ENCODE results near the gene HDDC2.

The HDDC2 gene, protein sequence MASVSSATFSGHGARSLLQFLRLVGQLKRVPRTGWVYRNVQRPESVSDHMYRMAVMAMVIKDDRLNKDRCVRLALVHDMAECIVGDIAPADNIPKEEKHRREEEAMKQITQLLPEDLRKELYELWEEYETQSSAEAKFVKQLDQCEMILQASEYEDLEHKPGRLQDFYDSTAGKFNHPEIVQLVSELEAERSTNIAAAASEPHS

DNA sequence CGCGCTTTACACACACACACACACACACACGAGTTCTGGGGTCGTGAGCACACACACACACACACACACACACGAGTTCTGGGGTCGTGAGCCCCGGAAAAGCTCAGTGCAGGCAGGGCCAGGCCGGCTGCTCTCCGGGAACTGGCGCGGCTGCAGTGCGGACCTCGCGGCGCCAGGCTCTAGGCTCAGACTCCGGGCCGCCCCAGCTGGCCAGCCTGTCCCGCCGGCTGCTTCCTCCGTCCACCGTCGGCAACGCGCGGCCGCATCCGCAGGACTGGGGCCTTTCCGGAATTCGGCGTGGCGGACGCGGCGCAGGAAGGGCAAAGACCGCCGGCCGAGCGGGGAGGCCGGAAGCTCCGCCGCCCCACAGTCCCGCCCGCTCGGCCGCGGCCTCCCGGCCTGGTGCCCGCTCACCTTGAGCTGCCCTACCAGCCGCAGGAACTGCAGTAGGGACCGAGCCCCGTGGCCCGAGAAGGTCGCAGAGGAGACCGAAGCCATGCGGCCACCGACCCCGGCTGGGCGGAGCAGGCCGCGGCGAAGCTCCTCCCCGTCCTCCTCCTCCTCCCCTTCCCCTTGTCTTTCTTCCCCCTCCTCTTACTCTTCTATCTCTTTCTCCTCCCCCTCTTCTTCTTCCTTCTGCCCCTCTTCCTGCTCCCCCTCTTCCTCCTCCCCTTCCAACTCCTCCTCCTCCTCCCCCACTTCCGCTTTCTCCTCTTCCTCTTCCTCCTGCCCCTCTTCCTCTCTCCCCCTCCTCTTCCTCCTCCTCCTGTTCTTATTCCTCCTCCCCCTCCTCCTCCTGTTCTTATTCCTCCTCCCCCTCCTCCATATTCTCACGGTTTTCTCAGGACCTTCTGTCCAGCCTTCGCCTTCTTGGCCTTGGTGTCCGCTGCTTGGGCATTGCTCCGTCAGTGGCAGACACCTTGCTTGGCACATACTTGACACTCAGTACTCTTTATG lies at the start of gene HDDC2:
HDDC2 (minus strand) TSS at position 533 of the 957 bp plus-strand sequence; CDS start at position 498, 35 bp downstream.
- peak; percentile 68 for DNase-seq (ENCODE audit: low read depth)
- TF ChIP-seq, protein P1, sequence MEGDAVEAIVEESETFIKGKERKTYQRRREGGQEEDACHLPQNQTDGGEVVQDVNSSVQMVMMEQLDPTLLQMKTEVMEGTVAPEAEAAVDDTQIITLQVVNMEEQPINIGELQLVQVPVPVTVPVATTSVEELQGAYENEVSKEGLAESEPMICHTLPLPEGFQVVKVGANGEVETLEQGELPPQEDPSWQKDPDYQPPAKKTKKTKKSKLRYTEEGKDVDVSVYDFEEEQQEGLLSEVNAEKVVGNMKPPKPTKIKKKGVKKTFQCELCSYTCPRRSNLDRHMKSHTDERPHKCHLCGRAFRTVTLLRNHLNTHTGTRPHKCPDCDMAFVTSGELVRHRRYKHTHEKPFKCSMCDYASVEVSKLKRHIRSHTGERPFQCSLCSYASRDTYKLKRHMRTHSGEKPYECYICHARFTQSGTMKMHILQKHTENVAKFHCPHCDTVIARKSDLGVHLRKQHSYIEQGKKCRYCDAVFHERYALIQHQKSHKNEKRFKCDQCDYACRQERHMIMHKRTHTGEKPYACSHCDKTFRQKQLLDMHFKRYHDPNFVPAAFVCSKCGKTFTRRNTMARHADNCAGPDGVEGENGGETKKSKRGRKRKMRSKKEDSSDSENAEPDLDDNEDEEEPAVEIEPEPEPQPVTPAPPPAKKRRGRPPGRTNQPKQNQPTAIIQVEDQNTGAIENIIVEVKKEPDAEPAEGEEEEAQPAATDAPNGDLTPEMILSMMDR (conservative IDR thresholded peaks at IDR 0.05; ENCODE audit: low read depth, low read length): no peak
- H3K4me3 ChIP-seq (ENCODE audit: low read depth, low read length): peak within 1 kb of the TSS; percentile 79

DNA sequence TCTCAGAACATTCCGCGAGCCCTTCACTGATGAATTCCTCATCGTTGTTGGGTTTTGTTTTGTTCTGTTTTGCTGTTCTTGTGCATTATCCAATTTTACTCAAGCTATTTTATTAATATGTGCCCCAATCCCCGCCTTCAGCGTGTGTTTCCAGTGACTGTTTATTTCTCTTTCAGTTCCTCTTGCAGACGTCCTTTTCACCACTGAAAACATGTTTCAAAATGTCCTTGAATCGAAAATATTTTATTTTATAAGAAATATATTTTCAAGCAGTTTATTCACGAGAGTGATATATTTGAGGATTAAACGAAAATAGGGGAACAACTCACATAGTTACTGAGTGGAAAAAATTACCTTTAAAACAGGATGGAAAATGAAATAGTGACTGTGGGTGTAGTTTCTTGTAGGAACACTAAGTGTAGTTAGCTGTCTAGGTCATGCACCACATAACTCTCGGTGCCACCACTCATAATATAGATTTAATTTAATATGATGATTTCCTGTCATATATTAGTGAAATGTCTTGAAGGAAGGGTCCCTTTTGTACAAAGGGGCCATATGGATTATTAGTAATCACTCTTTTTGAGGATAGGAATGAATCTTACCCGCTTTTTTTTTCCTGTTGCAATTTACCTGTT lies 45.3 kb upstream of the HDDC2 start:
- no peak overlapping the region for H3K4me3 ChIP-seq (ENCODE audit: low read depth, low read length)
- no peak for DNase-seq (ENCODE audit: low read depth)
- TF ChIP-seq, protein P1 (conservative IDR thresholded peaks at IDR 0.05; ENCODE audit: low read depth, low read length): no peak

DNA sequence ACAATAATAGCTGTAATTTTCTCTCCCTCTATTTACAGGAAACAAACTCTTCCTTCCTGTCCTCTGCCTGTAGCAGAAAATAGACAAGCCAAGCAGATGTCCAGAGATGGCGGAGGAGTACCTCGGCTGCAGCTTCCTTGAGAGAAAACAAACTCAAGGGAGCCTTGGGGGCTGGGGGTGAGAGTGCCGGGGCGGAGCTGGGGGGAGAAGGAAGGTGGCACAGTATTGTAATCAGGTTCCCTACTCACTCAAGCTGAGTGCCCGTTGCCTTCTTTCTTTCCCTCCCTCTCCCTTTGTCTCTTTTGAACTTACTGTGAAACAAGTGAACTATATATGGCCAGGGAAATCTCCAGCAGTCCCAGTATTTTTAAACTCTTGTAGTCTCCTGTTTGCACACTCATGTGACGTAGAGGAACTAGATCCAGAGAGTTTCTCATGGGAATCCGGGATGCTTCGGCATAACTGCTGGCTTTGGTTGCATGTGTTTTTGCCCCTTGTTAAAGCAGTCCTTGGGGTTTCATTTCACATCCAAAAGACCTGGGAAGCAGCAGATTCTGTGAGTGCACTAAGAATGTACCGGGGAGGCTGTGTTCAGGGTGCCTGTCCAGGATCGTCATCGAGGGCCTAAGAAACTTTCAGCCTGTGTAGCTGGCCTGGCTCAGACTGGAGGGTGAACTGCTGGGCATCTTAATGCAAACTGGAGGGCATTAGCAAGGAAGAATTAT lies 44.6 kb upstream of the HDDC2 start:
- peak; percentile 24 for DNase-seq (ENCODE audit: low read depth)
- peak overlapping the region; percentile 33 for H3K4me3 ChIP-seq (ENCODE audit: low read depth, low read length)
- TF ChIP-seq, protein P1 (conservative IDR thresholded peaks at IDR 0.05; ENCODE audit: low read depth, low read length): no peak

DNA sequence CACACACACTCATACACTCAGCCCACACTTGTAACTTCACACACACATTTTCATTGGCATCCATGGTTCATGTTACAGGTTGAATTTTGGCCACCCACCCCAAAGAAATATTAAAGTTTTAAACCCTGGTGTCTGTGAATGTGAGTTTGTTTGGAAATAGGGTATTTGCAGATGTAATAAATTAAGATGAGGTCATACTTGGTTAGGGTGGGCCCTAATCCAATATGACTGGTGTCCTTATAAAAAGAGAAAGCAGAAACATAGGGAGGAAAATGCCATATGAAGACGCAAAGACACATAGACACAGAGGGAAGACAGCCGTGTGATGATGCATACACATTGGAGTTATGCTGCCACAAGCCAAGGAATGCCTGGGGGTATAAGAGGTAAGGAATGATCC lies 39.7 kb upstream of the HDDC2 start:
- DNase-seq (ENCODE audit: low read depth): no peak
- H3K4me3 ChIP-seq (ENCODE audit: low read depth, low read length): no peak overlapping the region
- TF ChIP-seq, protein P1 (conservative IDR thresholded peaks at IDR 0.05; ENCODE audit: low read depth, low read length): no peak

DNA sequence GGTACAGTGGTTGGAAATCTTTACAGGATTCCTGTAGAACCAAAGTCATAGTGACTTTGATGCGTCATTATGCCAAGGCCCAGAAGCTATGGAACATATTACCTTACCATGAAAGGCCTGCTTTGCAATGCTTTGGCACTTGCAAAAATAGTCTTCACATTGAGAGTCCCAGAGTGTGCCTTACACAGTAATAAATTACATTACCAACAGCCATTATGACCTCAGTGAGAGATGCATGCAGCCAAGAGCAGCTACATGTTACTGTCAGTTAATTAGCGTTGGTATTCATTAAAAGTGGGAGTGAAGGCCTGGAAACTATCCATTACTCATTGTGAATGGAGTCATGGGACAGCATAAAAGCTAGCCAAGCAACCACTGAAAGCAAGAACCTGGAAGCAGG lies 39.2 kb upstream of the HDDC2 start:
- TF ChIP-seq, protein P1 (conservative IDR thresholded peaks at IDR 0.05; ENCODE audit: low read depth, low read length): no peak
- H3K4me3 ChIP-seq (ENCODE audit: low read depth, low read length): no peak overlapping the region
- no peak for DNase-seq (ENCODE audit: low read depth)

DNA sequence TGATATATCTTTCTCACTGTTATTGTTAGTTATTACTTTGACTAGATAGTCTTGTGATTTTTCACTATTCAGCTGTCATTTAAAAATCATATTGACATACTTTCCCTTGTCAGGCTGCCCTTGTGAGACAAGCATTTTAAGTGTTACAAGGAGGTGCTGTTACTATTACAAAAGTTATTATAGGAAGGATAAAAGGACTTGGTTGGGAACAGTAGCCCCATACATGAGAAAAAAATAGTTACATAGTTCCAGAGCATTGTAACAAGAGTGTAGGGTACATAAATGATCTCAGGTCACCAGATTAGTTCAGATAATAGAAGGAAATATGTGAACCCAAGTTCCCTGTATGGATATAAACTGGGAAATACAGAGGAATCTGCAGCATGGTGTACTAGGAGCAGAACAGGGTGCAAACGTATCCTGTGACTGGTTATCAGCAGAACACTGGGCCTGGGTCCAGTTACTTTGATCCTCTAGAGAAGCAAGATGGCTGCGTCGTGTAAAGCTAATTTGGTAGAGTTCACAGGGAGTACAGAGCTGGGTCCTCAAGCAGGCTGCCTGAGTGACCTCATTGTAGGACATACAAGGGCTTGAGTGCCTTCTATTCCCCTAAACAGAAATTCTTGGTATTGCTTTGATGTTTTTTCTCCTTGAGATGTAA lies 38.5 kb upstream of the HDDC2 start:
- TF ChIP-seq, protein P1 (conservative IDR thresholded peaks at IDR 0.05; ENCODE audit: low read depth, low read length): no peak
- no peak for DNase-seq (ENCODE audit: low read depth)
- no peak overlapping the region for H3K4me3 ChIP-seq (ENCODE audit: low read depth, low read length)
